Loucy (cell line): ENCODE data around the gene MYL7.
"Not testable (repeated sequence)": the region's sequence is repeated elsewhere in the genome, so short reads cannot be mapped to it uniquely, and the experiment has no call there.

Experiments
- H2AFZ ChIP-seq: fragments of 200-600 bp; sonication (generic); 2 replicates; pipeline ENCODE4 v1.6.0; 2016; ENCODE audit warnings: antibody characterized with exemption, mild to moderate bottlenecking, low read length, moderate library complexity
- H3F3A ChIP-seq: fragments of 200-600 bp; 2 replicates; pipeline ENCODE4 v1.6.0; 2016; ENCODE audit warnings: antibody characterized with exemption, low read depth, mild to moderate bottlenecking
- H3K27me3 ChIP-seq: fragments of 200-600 bp; sonication (generic); 2 replicates; pipeline ENCODE4 v1.6.1; 2014; ENCODE audit warnings: low read length, mild to moderate bottlenecking; ENCODE audit not compliant: insufficient read depth, poor library complexity, severe bottlenecking
- H3K36me3 ChIP-seq: fragments of 200-600 bp; sonication (generic); 2 replicates; pipeline ENCODE4 v1.6.1; 2016; ENCODE audit warnings: low read length; ENCODE audit not compliant: insufficient read depth
- H3K4me1 ChIP-seq: fragments of 200-600 bp; sonication (generic); 2 replicates; pipeline ENCODE4 v1.5.1; 2014; ENCODE audit warnings: low read length, mild to moderate bottlenecking; ENCODE audit not compliant: insufficient read depth, poor library complexity, severe bottlenecking
- H3K4me2 ChIP-seq: fragments of 200-600 bp; sonication (generic); 2 replicates; pipeline ENCODE4 v1.6.0; 2014; ENCODE audit warnings: antibody characterized with exemption, low read length, low read depth, mild to moderate bottlenecking; ENCODE audit not compliant: poor library complexity, severe bottlenecking
- H3K4me3 ChIP-seq: fragments of 200-600 bp; sonication (generic); 2 replicates; pipeline ENCODE4 v1.5.1; 2014; ENCODE audit warnings: low read length, mild to moderate bottlenecking, mixed read lengths; ENCODE audit not compliant: poor library complexity, severe bottlenecking
- H3K79me2 ChIP-seq: fragments of 200-600 bp; sonication (generic); 2 replicates; pipeline ENCODE4 v1.6.1; 2014; ENCODE audit warnings: low read length; ENCODE audit not compliant: insufficient read depth
- H3K9ac ChIP-seq: fragments of 200-600 bp; sonication (generic); 2 replicates; pipeline ENCODE4 v1.6.0; 2014; ENCODE audit warnings: mild to moderate bottlenecking, low read depth, low read length, moderate library complexity; ENCODE audit not compliant: poor library complexity, severe bottlenecking
- H3K9me2 ChIP-seq: fragments of 200-600 bp; sonication (generic); replicated peaks from 2 replicates; pipeline ENCODE4 v1.6.1; 2016; ENCODE audit warnings: low read depth, low read length, mixed read lengths
- H3K9me3 ChIP-seq: fragments of 200-600 bp; sonication (generic); 2 replicates; pipeline ENCODE4 v1.6.1; 2014; ENCODE audit warnings: mild to moderate bottlenecking, antibody characterized with exemption, low read length, low read depth; ENCODE audit not compliant: insufficient read depth
- H4K20me1 ChIP-seq: fragments of 200-600 bp; sonication (generic); 2 replicates; pipeline ENCODE4 v1.6.0; 2014; ENCODE audit warnings: antibody characterized with exemption, low read length, mild to moderate bottlenecking; ENCODE audit not compliant: insufficient read depth, poor library complexity, severe bottlenecking
- EZH2phosphoT487 ChIP-seq: fragments of 200-600 bp; IDR thresholded peaks from 2 replicates; pipeline ENCODE4 v1.6.1; 2018; ENCODE audit warnings: antibody characterized with exemption, mild to moderate bottlenecking, moderate library complexity, borderline replicate concordance
- TF ChIP-seq, protein P1 (sequence below): fragments of 200-600 bp; sonication (generic); conservative IDR thresholded peaks from 2 replicates; pipeline ENCODE4 v1.5.1; 2014; ENCODE audit warnings: mild to moderate bottlenecking, antibody characterized with exemption, low read length

Gene MYL7

DNA sequence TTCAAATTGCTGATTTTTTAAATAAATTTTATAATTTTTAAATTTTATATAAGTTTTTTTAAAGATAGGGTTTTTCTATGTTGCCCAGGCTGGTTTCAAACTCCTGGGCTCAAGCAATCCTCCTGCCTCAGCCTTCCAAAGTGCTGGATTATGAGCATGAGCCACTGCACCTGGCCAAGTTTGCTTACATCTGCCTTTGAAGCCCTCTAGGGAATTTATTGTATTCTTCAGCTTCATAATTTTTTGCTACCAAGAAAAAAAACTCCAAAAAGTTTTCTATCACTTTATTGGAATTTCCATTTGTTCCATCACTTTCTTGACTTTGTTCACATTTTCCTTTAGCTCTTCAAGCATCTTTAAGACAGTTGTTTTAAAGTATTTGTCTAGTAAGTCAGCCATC lies 14.0 kb downstream of the MYL7 start:
- H3K9me3 ChIP-seq, result no peaks in the 10 kb centered on the region
- H3K4me2 ChIP-seq, result no peak overlapping the region
- no peaks in the 10 kb centered on the region for H3K27me3 ChIP-seq

GRCh38 chr7:44126574-44126973 lies 14.6 kb downstream of the MYL7 start:
- not testable (repeated sequence) for H3K4me2 ChIP-seq, H4K20me1 ChIP-seq, H2AFZ ChIP-seq, H3F3A ChIP-seq, H3K4me3 ChIP-seq, H3K9ac ChIP-seq, H3K27me3 ChIP-seq, H3K9me3 ChIP-seq, H3K9me2 ChIP-seq, H3K36me3 ChIP-seq
- Histone ChIP-seq H3K79me2 (peaks cover 18% of the 10 kb centered on the region), H3K4me1 (peaks cover 29% of the 10 kb centered on the region)

More for the DNA sequence above, 14.0 kb downstream of the MYL7 start:
- Histone ChIP-seq H3F3A (peaks cover 5% of the 10 kb centered on the region; the same call in 1 of the 2 replicates), H3K4me3 (no peak overlapping the region), H3K9ac (no peak overlapping the region), H2AFZ (no peak overlapping the region), H3K79me2 (peaks cover 12% of the 10 kb centered on the region), H3K9me2 (no peaks in the 10 kb centered on the region), H4K20me1 (peaks cover 5% of the 10 kb centered on the region), H3K36me3 (no peaks in the 10 kb centered on the region), H3K4me1 (peaks cover 23% of the 10 kb centered on the region)
- TF ChIP-seq, protein P1, sequence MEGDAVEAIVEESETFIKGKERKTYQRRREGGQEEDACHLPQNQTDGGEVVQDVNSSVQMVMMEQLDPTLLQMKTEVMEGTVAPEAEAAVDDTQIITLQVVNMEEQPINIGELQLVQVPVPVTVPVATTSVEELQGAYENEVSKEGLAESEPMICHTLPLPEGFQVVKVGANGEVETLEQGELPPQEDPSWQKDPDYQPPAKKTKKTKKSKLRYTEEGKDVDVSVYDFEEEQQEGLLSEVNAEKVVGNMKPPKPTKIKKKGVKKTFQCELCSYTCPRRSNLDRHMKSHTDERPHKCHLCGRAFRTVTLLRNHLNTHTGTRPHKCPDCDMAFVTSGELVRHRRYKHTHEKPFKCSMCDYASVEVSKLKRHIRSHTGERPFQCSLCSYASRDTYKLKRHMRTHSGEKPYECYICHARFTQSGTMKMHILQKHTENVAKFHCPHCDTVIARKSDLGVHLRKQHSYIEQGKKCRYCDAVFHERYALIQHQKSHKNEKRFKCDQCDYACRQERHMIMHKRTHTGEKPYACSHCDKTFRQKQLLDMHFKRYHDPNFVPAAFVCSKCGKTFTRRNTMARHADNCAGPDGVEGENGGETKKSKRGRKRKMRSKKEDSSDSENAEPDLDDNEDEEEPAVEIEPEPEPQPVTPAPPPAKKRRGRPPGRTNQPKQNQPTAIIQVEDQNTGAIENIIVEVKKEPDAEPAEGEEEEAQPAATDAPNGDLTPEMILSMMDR, result no peak
- TF ChIP-seq EZH2phosphoT487, result no peak

DNA sequence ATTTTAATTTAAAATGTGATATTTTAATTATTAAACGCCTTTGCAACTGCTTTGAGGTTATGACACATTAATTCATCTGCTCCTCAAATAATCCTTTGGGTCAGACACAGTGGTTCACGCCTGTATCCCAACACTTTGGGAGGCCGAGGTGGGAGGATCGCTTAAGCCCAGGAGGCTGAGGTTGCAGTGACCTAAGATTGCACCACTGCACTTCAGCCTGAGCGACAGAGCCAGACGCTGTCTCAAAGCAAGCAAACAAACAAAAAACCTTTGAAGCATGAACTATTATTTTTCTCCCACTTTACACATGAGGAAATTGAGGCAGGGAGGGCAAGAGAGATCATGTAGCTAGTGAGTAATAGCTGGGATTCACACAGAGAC lies 16.3 kb downstream of the MYL7 start:
- Histone ChIP-seq H4K20me1 (peaks cover 6% of the 10 kb centered on the region), H2AFZ (no peak overlapping the region), H3K4me3 (no peak overlapping the region), H3F3A (peaks cover 5% of the 10 kb centered on the region; the same call in 1 of the 2 replicates), H3K9ac (no peak overlapping the region), H3K79me2 (peaks cover 35% of the 10 kb centered on the region), H3K36me3 (peaks cover 6% of the 10 kb centered on the region; the same call in 1 of the 2 replicates), H3K9me3 (no peaks in the 10 kb centered on the region), H3K9me2 (no peaks in the 10 kb centered on the region), H3K27me3 (no peaks in the 10 kb centered on the region), H3K4me2 (no peak overlapping the region), H3K4me1 (peaks cover 47% of the 10 kb centered on the region)
- no peak for TF ChIP-seq EZH2phosphoT487
- TF ChIP-seq, protein P1, result no peak
